Endothelial cell of coronary artery (primary cell): ENCODE data around the gene PDE6C. TPM values are rescaled to one million over a fixed set of nuclear protein-coding genes. Genes with fewer than 3 reads are reported as not detected.

ENCODE experiments used
- total RNA-seq: library from RNA; depleted of rRNA; stranded (reverse); fragments of >200 nt; gene quantifications from 2 replicates; pipeline ENCODE4 v1.2.3, GENCODE V29; 2014

PDE6C gene
- total RNA-seq = not detected in 2 replicates

GRCh38 chr10:93612311-93612710, at the start of gene PDE6C:
Gene PDE6C (plus strand): TSS chr10:93612537. CDS start chr10:93612726, 189 bp downstream.

GRCh38 chr10:93566435-93567276, 45.7 kb upstream of the PDE6C start, which contains the start of gene FFAR4:
Gene FFAR4 (plus strand): TSS chr10:93566665. CDS start chr10:93566721, 56 bp downstream.

GRCh38 chr10:93601146-93601773, 11.1 kb upstream of the PDE6C start, which contains the start of gene RBP4:
Gene RBP4 (minus strand): TSS chr10:93601235. CDS start chr10:93601028, 207 bp downstream.

GRCh38 chr10:93702210-93703001, 90.1 kb downstream of the PDE6C start, which contains the start of gene FRA10AC1:
Gene FRA10AC1 (minus strand): TSS chr10:93702592. CDS start chr10:93700106, 2,486 bp downstream.

Other genes with a start within 250 kb of the PDE6C start
- 155 and 257 TPM in 2 replicates for gene MYOF, start 130.2 kb upstream of the PDE6C start, total RNA-seq
- gene CEP55, start 115.9 kb upstream of the PDE6C start, total RNA-seq = 18.3 and 42.4 TPM in 2 replicates
- gene FFAR4, start 45.9 kb upstream of the PDE6C start, total RNA-seq = not detected in 2 replicates
- not detected in 2 replicates for gene RBP4, start 11.3 kb upstream of the PDE6C start, total RNA-seq
- gene FRA10AC1, start 90.1 kb downstream of the PDE6C start, total RNA-seq = 4.9 and 10.4 TPM in 2 replicates
- gene LGI1, start 145.4 kb downstream of the PDE6C start, total RNA-seq = not detected in 2 replicates